ENCODE data around the gene RNF212.

DNA sequence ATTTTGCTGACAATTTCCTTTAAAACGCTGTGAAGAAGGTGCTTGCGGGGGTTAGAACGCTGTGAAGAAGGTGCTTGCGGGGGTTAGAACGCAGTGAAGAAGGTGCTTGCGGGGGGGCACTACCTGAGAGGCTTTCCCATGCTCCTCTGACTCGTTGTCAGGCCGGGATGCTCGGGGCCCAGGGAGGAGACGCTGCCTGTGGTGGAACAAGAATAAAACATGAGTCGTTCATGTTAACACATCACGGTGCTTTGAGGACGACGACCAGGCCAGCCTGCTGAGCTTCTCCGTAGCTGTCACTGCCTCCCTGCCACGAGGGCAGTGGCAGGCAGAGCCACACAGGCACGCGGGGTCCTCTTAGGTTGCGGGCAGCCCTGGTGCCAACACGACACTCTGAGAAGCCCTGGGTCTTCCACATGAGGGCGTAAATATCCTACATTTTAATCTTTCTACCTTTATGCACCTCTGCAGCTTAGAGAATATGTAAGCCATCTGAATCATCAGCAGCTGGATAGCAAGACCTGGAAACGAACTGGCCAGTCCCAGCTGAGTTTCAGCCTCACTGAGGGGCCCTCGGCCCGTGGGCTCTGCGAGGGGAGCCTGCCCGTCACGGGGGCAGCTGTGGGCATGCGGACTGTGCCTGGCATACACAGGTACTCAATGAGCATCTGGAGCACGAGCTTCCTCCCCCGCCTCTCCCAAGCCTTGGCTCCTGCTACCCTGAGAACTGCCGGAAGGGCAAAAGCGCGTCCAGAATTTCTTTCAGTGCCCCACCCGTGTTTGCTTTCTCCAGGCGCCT, 55.0 kb downstream of the RNF212 start:
- TF ChIP-seq, protein P1, sequence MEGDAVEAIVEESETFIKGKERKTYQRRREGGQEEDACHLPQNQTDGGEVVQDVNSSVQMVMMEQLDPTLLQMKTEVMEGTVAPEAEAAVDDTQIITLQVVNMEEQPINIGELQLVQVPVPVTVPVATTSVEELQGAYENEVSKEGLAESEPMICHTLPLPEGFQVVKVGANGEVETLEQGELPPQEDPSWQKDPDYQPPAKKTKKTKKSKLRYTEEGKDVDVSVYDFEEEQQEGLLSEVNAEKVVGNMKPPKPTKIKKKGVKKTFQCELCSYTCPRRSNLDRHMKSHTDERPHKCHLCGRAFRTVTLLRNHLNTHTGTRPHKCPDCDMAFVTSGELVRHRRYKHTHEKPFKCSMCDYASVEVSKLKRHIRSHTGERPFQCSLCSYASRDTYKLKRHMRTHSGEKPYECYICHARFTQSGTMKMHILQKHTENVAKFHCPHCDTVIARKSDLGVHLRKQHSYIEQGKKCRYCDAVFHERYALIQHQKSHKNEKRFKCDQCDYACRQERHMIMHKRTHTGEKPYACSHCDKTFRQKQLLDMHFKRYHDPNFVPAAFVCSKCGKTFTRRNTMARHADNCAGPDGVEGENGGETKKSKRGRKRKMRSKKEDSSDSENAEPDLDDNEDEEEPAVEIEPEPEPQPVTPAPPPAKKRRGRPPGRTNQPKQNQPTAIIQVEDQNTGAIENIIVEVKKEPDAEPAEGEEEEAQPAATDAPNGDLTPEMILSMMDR (IDR thresholded peaks at IDR 0.05 in 2 of 3, conservative IDR thresholded peaks at IDR 0.05 in 1 of 3; ENCODE audit: control insufficient read depth in 2 of 3, extremely low read depth in 1 of 3, insufficient read depth in 1 of 3, low read depth in 3 of 3, low read length in 3 of 3), result no peak
- TF ChIP-seq POLR2AphosphoS5 (IDR thresholded peaks at IDR 0.05; ENCODE audit: low read length) (no peak), NFYB (IDR thresholded peaks at IDR 0.05; ENCODE audit: insufficient read depth, low read depth, low read length) (no peak), SMARCA5 (IDR thresholded peaks at IDR 0.05) (no peak), EP300 (IDR thresholded peaks at IDR 0.05; ENCODE audit: borderline replicate concordance in 1 of 2, control insufficient read depth in 1 of 2, low read depth in 2 of 2, low read length in 2 of 2) (no peak), MEF2A (IDR thresholded peaks at IDR 0.05; ENCODE audit: insufficient read depth, low read depth, low read length) (no peak), KDM1A (IDR thresholded peaks at IDR 0.05; ENCODE audit: borderline replicate concordance) (no peak), NFIC (IDR thresholded peaks at IDR 0.05; ENCODE audit: low read depth, low read length) (no peak), MYC (IDR thresholded peaks at IDR 0.05; ENCODE audit: insufficient read depth, insufficient read length, insufficient replicate concordance, low read length, severe bottlenecking) (no peak), CEBPZ (IDR thresholded peaks at IDR 0.05; ENCODE audit: low read depth, low read length) (no peak), POLR2A (IDR thresholded peaks at IDR 0.05; ENCODE audit: low read depth, low read length) (no peak), BRCA1 (IDR thresholded peaks at IDR 0.05; ENCODE audit: low read depth, low read length) (no peak)
- TF ChIP-seq, protein P2, sequence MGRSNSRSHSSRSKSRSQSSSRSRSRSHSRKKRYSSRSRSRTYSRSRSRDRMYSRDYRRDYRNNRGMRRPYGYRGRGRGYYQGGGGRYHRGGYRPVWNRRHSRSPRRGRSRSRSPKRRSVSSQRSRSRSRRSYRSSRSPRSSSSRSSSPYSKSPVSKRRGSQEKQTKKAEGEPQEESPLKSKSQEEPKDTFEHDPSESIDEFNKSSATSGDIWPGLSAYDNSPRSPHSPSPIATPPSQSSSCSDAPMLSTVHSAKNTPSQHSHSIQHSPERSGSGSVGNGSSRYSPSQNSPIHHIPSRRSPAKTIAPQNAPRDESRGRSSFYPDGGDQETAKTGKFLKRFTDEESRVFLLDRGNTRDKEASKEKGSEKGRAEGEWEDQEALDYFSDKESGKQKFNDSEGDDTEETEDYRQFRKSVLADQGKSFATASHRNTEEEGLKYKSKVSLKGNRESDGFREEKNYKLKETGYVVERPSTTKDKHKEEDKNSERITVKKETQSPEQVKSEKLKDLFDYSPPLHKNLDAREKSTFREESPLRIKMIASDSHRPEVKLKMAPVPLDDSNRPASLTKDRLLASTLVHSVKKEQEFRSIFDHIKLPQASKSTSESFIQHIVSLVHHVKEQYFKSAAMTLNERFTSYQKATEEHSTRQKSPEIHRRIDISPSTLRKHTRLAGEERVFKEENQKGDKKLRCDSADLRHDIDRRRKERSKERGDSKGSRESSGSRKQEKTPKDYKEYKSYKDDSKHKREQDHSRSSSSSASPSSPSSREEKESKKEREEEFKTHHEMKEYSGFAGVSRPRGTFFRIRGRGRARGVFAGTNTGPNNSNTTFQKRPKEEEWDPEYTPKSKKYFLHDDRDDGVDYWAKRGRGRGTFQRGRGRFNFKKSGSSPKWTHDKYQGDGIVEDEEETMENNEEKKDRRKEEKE (IDR thresholded peaks at IDR 0.05), result no peak

All from GM12878 (cell line).